ENCODE measurements around the gene BTBD17.

BTBD17 gene

DNA sequence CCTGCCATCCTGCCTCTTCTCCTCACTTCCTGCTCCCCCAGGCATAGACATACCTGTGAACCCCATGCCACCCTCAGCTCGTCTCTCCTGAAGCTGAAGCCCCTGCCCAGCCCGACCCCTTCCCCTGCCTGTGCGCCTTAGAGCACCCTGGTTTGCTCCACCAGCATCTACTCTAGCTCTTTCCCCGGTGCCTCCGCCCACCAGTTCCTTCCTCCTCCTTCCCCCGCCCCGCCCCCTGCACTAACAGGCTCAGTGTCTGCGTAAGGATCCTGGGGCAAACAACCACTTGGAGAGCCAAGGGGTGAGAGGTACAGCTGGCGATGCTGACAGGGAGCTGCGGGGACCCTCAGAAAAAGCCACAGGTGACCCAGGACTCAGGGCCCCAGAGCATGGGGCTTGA is 7.6 kb upstream of the BTBD17 start:
- TF ChIP-seq, protein P1, sequence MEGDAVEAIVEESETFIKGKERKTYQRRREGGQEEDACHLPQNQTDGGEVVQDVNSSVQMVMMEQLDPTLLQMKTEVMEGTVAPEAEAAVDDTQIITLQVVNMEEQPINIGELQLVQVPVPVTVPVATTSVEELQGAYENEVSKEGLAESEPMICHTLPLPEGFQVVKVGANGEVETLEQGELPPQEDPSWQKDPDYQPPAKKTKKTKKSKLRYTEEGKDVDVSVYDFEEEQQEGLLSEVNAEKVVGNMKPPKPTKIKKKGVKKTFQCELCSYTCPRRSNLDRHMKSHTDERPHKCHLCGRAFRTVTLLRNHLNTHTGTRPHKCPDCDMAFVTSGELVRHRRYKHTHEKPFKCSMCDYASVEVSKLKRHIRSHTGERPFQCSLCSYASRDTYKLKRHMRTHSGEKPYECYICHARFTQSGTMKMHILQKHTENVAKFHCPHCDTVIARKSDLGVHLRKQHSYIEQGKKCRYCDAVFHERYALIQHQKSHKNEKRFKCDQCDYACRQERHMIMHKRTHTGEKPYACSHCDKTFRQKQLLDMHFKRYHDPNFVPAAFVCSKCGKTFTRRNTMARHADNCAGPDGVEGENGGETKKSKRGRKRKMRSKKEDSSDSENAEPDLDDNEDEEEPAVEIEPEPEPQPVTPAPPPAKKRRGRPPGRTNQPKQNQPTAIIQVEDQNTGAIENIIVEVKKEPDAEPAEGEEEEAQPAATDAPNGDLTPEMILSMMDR (IDR thresholded peaks at IDR 0.05; ENCODE audit: low read depth, low read length): no peak
- H3K4me3 ChIP-seq (ENCODE audit: low read depth, low read length): no peak overlapping the region
- in situ Hi-C loops (cut with HindIII; ENCODE audit: low sequenced_read_pairs): no loop called here
- no peak for DNase-seq (ENCODE audit: low read depth, low spot score)

DNA sequence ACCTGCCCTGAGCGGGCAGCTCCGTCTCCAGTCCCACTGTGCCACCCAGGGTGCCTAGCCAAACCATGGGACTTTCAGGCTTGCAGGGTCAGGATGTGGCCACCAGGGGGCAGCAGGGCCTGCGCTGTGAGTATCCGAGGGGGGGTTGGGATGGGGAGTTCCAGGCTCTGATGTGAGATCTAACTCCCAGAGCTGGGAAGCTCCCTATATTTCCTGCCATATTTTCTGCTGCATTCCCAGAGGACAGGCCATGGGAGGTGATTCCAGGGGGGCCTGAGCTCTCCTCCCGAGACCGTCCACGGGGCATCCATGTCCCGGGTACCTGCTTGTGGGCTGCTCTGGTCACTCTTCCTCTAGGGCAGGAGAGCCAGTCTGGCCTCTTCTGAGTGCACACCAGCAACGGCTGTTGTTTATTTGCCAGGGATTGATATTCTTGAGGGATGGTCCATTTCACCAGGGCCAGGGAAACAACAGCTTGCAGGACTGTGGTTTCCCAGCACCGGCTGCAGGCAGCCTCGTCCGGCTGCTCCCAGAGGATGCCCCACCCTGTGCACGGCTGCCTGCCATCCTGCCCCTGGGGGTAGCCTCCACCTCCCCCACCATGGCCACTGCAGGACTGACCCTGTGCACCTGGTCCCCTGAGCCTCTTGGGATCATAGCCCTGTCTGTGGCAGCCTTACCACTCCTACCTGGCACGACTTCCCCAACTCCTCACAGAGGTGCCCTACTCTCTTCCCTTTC is 6.8 kb upstream of the BTBD17 start:
- TF ChIP-seq, protein P1 (IDR thresholded peaks at IDR 0.05; ENCODE audit: low read depth, low read length): peak; percentile 95
- H3K4me3 ChIP-seq (ENCODE audit: low read depth, low read length): no peak overlapping the region
- peak; percentile 24 for DNase-seq (ENCODE audit: low read depth, low spot score)
- in situ Hi-C loops (cut with HindIII; ENCODE audit: low sequenced_read_pairs): no loop called here

DNA sequence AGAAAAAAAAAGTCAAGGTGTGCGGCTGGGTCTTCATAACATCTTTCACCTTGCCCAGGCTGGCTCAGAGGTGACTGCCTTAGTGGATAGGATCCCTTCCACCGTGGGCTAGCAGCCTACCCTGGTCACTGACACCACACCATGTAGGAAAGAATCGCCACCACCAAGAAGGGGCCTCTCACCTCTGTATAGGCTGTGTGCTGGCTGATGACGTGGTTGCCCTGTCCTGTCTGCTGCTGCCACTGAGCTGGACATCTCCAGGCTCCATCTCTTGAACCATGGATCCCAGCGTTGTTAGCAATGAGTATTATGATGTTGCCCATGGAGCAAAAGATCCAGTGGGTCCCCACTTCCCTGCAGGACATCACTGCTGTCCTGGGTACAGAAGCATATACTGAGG is 5.5 kb upstream of the BTBD17 start, which contains the start of gene GPR142:
GPR142 (plus strand) TSS at position 301 of the 400 bp plus-strand sequence. CDS start 2,035 bp downstream, outside the sequence.
- in situ Hi-C loops (cut with HindIII; ENCODE audit: low sequenced_read_pairs): no loop called here
- TF ChIP-seq, protein P1 (IDR thresholded peaks at IDR 0.05; ENCODE audit: low read depth, low read length): no peak
- H3K4me3 ChIP-seq (ENCODE audit: low read depth, low read length): no peak within 1 kb of the TSS
- DNase-seq (ENCODE audit: low read depth, low spot score): no peak

DNA sequence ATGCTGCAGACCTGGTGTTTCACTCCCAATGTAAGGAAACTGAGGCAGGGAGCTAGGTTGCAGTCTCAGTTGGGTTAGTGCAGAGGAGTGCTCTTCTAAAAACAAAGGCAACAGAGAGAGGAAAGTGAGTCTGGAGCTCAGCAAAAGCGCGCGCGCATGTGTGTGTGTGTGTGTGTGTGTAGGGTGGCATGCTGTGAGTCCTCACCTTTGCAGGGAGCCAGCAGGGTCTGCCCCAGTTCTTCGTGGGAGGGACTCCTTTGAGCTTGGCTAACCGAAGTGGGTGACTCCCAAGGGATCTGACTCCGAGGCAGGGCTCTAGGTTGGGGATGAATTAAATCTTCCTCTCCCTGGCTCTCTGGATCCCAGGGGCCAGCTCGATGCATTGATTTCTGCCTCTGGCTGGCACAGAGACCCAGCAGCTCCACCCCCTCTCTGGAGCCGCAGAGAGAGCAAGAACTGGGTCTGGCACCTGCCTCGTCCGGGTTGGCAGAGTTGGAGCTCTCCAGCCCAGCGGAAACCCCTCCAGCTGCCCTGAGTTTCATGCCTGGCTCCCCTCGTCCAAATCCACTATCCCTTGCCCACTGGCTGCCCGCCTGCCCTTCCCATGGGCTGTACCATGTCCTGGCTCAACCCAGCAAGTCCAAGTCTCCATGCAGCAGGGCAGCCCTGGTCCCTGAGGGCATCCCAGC is 1.3 kb upstream of the BTBD17 start:
- TF ChIP-seq, protein P1 (IDR thresholded peaks at IDR 0.05; ENCODE audit: low read depth, low read length): no peak
- in situ Hi-C loops (cut with HindIII; ENCODE audit: low sequenced_read_pairs): no loop called here
- DNase-seq (ENCODE audit: low read depth, low spot score): no peak
- no peak overlapping the region for H3K4me3 ChIP-seq (ENCODE audit: low read depth, low read length)

DNA sequence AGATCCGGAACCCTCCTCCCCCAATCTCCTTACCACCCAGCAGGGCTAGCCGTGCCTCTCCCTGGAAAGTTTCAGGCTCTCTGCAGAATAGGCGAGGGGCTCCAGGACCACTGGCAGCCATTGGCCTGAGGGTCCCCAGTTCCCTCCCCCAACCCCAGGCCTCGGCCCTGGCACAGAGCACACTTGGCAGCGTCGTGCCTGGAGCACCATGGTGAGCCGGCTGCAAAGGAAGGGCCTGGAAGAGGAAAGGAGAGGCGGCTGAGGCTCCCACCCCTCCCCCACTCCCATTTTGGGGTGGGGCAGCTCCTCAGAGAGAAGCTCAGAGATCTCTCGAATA is 369 bp upstream of the BTBD17 start:
- TF ChIP-seq, protein P1 (IDR thresholded peaks at IDR 0.05; ENCODE audit: low read depth, low read length): no peak
- no peak for DNase-seq (ENCODE audit: low read depth, low spot score)
- H3K4me3 ChIP-seq (ENCODE audit: low read depth, low read length): no peak overlapping the region
- in situ Hi-C loops (cut with HindIII; ENCODE audit: low sequenced_read_pairs): no loop called here

DNA sequence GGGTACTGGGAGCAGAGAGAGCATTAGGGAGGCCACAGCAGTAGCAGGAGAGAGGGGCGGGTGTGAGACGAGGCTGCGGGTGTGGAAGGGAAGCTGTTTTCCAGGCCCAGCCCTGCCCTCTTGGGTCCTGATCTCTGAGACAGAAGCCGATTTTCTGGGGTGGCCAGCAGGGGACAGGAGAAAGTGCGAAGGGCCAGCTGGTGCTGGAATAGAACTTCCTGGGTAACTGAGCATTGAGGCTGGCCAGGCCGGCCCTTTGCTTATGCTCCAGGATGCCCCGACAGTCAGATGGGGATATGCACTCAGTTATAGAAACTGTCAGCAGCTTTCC is 804 bp downstream of the BTBD17 start:
- TF ChIP-seq, protein P1 (IDR thresholded peaks at IDR 0.05; ENCODE audit: low read depth, low read length): no peak
- no peak for DNase-seq (ENCODE audit: low read depth, low spot score)
- H3K4me3 ChIP-seq (ENCODE audit: low read depth, low read length): no peak overlapping the region
- in situ Hi-C loops (cut with HindIII; ENCODE audit: low sequenced_read_pairs): no loop called here
